GM12892 (cell line): ENCODE data around the gene WWOX.

Experiments
- POLR2A ChIP-seq: IDR thresholded peaks from 2 replicates; pipeline ENCODE4 v1.6.1; 2011; ENCODE audit warnings: low read depth, low read length, control low read depth
- POLR2AphosphoS5 ChIP-seq: IDR thresholded peaks from 2 replicates; pipeline ENCODE4 v1.6.1; 2011; ENCODE audit warnings: low read depth, low read length, control low read depth

GRCh38 chr16:78844682-78845081 is 745.2 kb downstream of the WWOX start:
- TF ChIP-seq POLR2A (no peak), POLR2AphosphoS5 (no peak)
